Effector memory CD4-positive, alpha-beta T cell (primary cell): ENCODE results near the gene SUSD4.
"Not testable (repeated sequence)": the region's sequence is repeated elsewhere in the genome, so short reads cannot be mapped to it uniquely, and the experiment has no call there.

Experiments
- DNase-seq, 3 donors: peaks; one replicate each; pipeline ENCODE4 v3.0.0-alpha.2; 2020
- H3K27ac ChIP-seq: 2 replicates; pipeline ENCODE4 v1.7.0; 2013; ENCODE audit warnings: mild to moderate bottlenecking, low read length, moderate library complexity; ENCODE audit not compliant: insufficient read depth, poor library complexity, severe bottlenecking
- H3K27me3 ChIP-seq: replicated peaks from 2 replicates; pipeline ENCODE4 v1.7.0; 2013; ENCODE audit warnings: mild to moderate bottlenecking, low read length; ENCODE audit not compliant: insufficient read depth, control insufficient read depth, poor library complexity, severe bottlenecking
- H3K36me3 ChIP-seq: 2 replicates; pipeline ENCODE4 v1.7.0; 2013; ENCODE audit warnings: mild to moderate bottlenecking, low read length, moderate library complexity; ENCODE audit not compliant: control insufficient read depth, insufficient read depth
- H3K4me1 ChIP-seq: 2 replicates; pipeline ENCODE4 v1.7.0; 2013; ENCODE audit warnings: low read length, mild to moderate bottlenecking; ENCODE audit not compliant: control insufficient read depth, insufficient read depth, poor library complexity, severe bottlenecking
- H3K4me3 ChIP-seq: 2 replicates; pipeline ENCODE4 v1.7.0; 2013; ENCODE audit warnings: low read length, low read depth, mild to moderate bottlenecking; ENCODE audit not compliant: insufficient read depth, poor library complexity, severe bottlenecking
- H3K9me3 ChIP-seq: 2 replicates; pipeline ENCODE4 v1.7.0; 2013; ENCODE audit warnings: mild to moderate bottlenecking, low read length, moderate library complexity; ENCODE audit not compliant: control insufficient read depth

The SUSD4 gene

GRCh38 chr1:223399393-223399792 is 35.4 kb upstream of the SUSD4 start:
- H3K36me3 ChIP-seq, H3K4me3 ChIP-seq, H3K4me1 ChIP-seq, H3K9me3 ChIP-seq, H3K27me3 ChIP-seq, H3K27ac ChIP-seq, DNase-seq: not testable (repeated sequence)

- H3K27me3 ChIP-seq = no peaks in the 10 kb centered on the region
- H3K4me1 ChIP-seq = peaks cover 8% of the 10 kb centered on the region
- DNase-seq = no peak
- H3K27ac ChIP-seq = no peak overlapping the region
- no peak overlapping the region for H3K4me3 ChIP-seq
- no peaks in the 10 kb centered on the region for H3K9me3 ChIP-seq
- no peaks in the 10 kb centered on the region for H3K36me3 ChIP-seq
Measured at GRCh38 chr1:223394706-223395105, 30.7 kb upstream of the SUSD4 start.

- Histone ChIP-seq H3K36me3 (no peaks in the 10 kb centered on the region), H3K9me3 (no peaks in the 10 kb centered on the region), H3K4me3 (no peak overlapping the region), H3K27me3 (no peaks in the 10 kb centered on the region), H3K27ac (no peak overlapping the region), H3K4me1 (peaks cover 8% of the 10 kb centered on the region)
- DNase-seq = no peak
Measured at GRCh38 chr1:223394242-223394641, 30.3 kb upstream of the SUSD4 start.

GRCh38 chr1:223393275-223394214 is 29.6 kb upstream of the SUSD4 start, which contains the start of gene CCDC185:
Gene CCDC185, plus strand, starts transcription at chr1:223393415. Its CDS starts 61 bp downstream, at chr1:223393476.
- DNase-seq = no peak
- Histone ChIP-seq H3K4me1 (peaks cover 8% of the 10 kb centered on the region), H3K27me3 (no peaks in the 10 kb centered on the region), H3K36me3 (no peaks in the 10 kb centered on the region), H3K4me3 (peak within 1 kb of the TSS; percentile 50), H3K9me3 (no peaks in the 10 kb centered on the region), H3K27ac (no peak within 1 kb of the TSS)

GRCh38 chr1:223390618-223391017 is 26.6 kb upstream of the SUSD4 start:
- Histone ChIP-seq H3K36me3 (no peaks in the 10 kb centered on the region), H3K27ac (no peak overlapping the region), H3K9me3 (no peaks in the 10 kb centered on the region), H3K4me1 (peaks cover 8% of the 10 kb centered on the region), H3K27me3 (no peaks in the 10 kb centered on the region), H3K4me3 (no peak overlapping the region)
- no peak for DNase-seq

- no peaks in the 10 kb centered on the region for H3K36me3 ChIP-seq
- H3K4me1 ChIP-seq = no peaks in the 10 kb centered on the region
- DNase-seq = no peak
- H3K9me3 ChIP-seq = no peaks in the 10 kb centered on the region
- H3K27ac ChIP-seq = no peak overlapping the region
- H3K4me3 ChIP-seq = no peak overlapping the region
- no peaks in the 10 kb centered on the region for H3K27me3 ChIP-seq
Measured at GRCh38 chr1:223386013-223386412, 22.0 kb upstream of the SUSD4 start.

- Histone ChIP-seq H3K27ac (no peak overlapping the region), H3K4me1 (no peaks in the 10 kb centered on the region), H3K4me3 (no peak overlapping the region), H3K36me3 (no peaks in the 10 kb centered on the region), H3K27me3 (peaks cover 2% of the 10 kb centered on the region), H3K9me3 (no peaks in the 10 kb centered on the region)
- DNase-seq = no peak
Measured at GRCh38 chr1:223378754-223379153, 14.8 kb upstream of the SUSD4 start.

GRCh38 chr1:223374064-223374610 is 10.2 kb upstream of the SUSD4 start:
- Histone ChIP-seq H3K36me3 (no peaks in the 10 kb centered on the region), H3K4me3 (no peak overlapping the region), H3K27me3 (peaks cover 2% of the 10 kb centered on the region), H3K9me3 (no peaks in the 10 kb centered on the region), H3K27ac (no peak overlapping the region), H3K4me1 (no peaks in the 10 kb centered on the region)
- DNase-seq = no peak

GRCh38 chr1:223364685-223365382 is 858 bp upstream of the SUSD4 start:
- H3K36me3 ChIP-seq = no peaks in the 10 kb centered on the region
- H3K4me3 ChIP-seq = peak overlapping the region; percentile 64
- H3K27ac ChIP-seq = no peak overlapping the region
- peaks cover 13% of the 10 kb centered on the region for H3K4me1 ChIP-seq
- no peaks in the 10 kb centered on the region for H3K27me3 ChIP-seq
- peak in 1 of 3 donors; percentile 3 for DNase-seq
- no peaks in the 10 kb centered on the region for H3K9me3 ChIP-seq
